K562 (cell line): Measurements from ENCODE around the gene CRACR2B. TPM values are rescaled to one million over a fixed set of nuclear protein-coding genes. Genes with fewer than 3 reads are reported as not detected.

Experiments used
- CXXC5 ChIP-seq: fragments of 250-450 bp; sonication (Bioruptor Pico); IDR thresholded peaks from 2 replicates; pipeline ENCODE4 v1.8.0; 2022; ENCODE audit warnings: inconsistent platforms, mild to moderate bottlenecking, moderate library complexity
- FOXK1 ChIP-seq: sonication (generic); formaldehyde crosslinking; IDR thresholded peaks from 2 replicates; pipeline ENCODE4 v1.8.0; 2022; ENCODE audit warnings: missing genetic modification reagents, mild to moderate bottlenecking, borderline replicate concordance
- HNRNPLL ChIP-seq: fragments of 200-400 bp; formaldehyde crosslinking; IDR thresholded peaks from 2 replicates; pipeline ENCODE4 v1.6.1; 2017; ENCODE audit warnings: low read length, low read depth, mild to moderate bottlenecking; ENCODE audit not compliant: poor library complexity, severe bottlenecking
- MAFG ChIP-seq: fragments of 450-650 bp; conservative IDR thresholded peaks from 2 replicates; pipeline ENCODE4 v1.6.1; 2016; ENCODE audit warnings: missing genetic modification characterization, missing compliant biosample characterization
- MECOM ChIP-seq: fragments of 250-450 bp; sonication (Bioruptor Pico); IDR thresholded peaks from 2 replicates; pipeline ENCODE4 v1.8.0; 2022; ENCODE audit warnings: inconsistent platforms
- MYBL2 ChIP-seq, 2 experiments: fragments of 450-650 bp in 1 of 2; sonication (generic) in 1 of 2; formaldehyde crosslinking in 1 of 2; IDR thresholded peaks; 2 replicates each; pipeline versions ENCODE4 v1.6.1 to v1.8.1; 2017 to 2022; ENCODE audit warnings: borderline replicate concordance in 1 of 2, inconsistent platforms in 1 of 2, low read depth in 1 of 2, mild to moderate bottlenecking in 1 of 2, missing genetic modification reagents in 1 of 2, moderate library complexity in 1 of 2
- MYNN ChIP-seq, 2 experiments: sonication (generic); formaldehyde crosslinking in 1 of 2; IDR thresholded peaks; 2 replicates each; pipeline versions ENCODE4 v1.5.0 to v1.6.1; 2016 to 2020; ENCODE audit warnings: antibody characterized with exemption in 1 of 2, missing genetic modification reagents in 1 of 2
- NFRKB ChIP-seq: fragments of 450-650 bp; IDR thresholded peaks from 2 replicates; pipeline ENCODE4 v1.6.1; 2016; ENCODE audit warnings: low read depth
- POLR2H ChIP-seq: IDR thresholded peaks from 2 replicates; pipeline ENCODE4 v1.6.1; 2016; ENCODE audit warnings: missing genetic modification characterization, low read depth, mild to moderate bottlenecking, control low read depth, missing compliant biosample characterization, moderate library complexity
- RBM15 ChIP-seq: fragments of 200-400 bp; formaldehyde crosslinking; IDR thresholded peaks from 2 replicates; pipeline ENCODE4 v1.6.1; 2018; ENCODE audit warnings: mild to moderate bottlenecking, low read length, moderate library complexity; ENCODE audit not compliant: insufficient read depth
- SMAD4 ChIP-seq: fragments of 250-450 bp; sonication (Bioruptor Pico); conservative IDR thresholded peaks from 2 replicates; pipeline ENCODE4 v1.8.0; 2021; ENCODE audit warnings: inconsistent platforms, mild to moderate bottlenecking, moderate library complexity
- TCF7L2 ChIP-seq: fragments of 150-350 bp; IDR thresholded peaks from 2 replicates; pipeline ENCODE4 v1.6.1; 2016; ENCODE audit warnings: low read depth, mild to moderate bottlenecking, low read length, moderate library complexity
- ZBTB7A ChIP-seq: IDR thresholded peaks from 2 replicates; pipeline ENCODE4 v1.6.1; 2011; ENCODE audit warnings: low read depth, mild to moderate bottlenecking, low read length, moderate library complexity, borderline replicate concordance; ENCODE audit not compliant: control insufficient read depth
- ZC3H11A ChIP-seq: IDR thresholded peaks from 2 replicates; pipeline ENCODE4 v1.6.1; 2012; ENCODE audit warnings: low read depth, low read length, improper control_type of control experiment
- ZZZ3 ChIP-seq: fragments of 450-650 bp; IDR thresholded peaks from 2 replicates; pipeline ENCODE4 v1.6.1; 2016; ENCODE audit warnings: antibody characterized with exemption, mild to moderate bottlenecking, moderate library complexity
- polyA plus RNA-seq, 8 experiments: library from polyadenylated mRNA; depleted of rRNA in 4 of 8; stranded (reverse) in 5 of 8; unstranded in 3 of 8; fragments of >200 nt; fragmentation: Nextera tagmentation in 2 of 8; fragmentation: Illumina TruSeq in 1 of 8; extraction: Ambion mirVana in 2 of 8; extraction: Trizol in 1 of 8; gene quantifications; 2 replicates each; pipeline versions ENCODE4 v1.2.1 to v1.2.3, GENCODE V29; 2011 to 2014; ENCODE audit warnings: inconsistent platforms in 1 of 8, missing spikeins in 1 of 8
- total RNA-seq, 7 experiments: library from RNA; depleted of rRNA in 6 of 7; stranded (reverse); fragments of >200 nt in 6 of 7; fragmentation: Illumina TruSeq in 2 of 7; extraction: Trizol in 2 of 7; gene quantifications; 2 replicates each; pipeline versions ENCODE4 v1.2.1 to v1.2.3, GENCODE V29; 2011 to 2021; ENCODE audit warnings: low replicate concordance in 1 of 7
- TF ChIP-seq, protein P1 (sequence below), 2 experiments: fragments of 450-650 bp in 1 of 2; sonication (generic) in 1 of 2; formaldehyde crosslinking in 1 of 2; IDR thresholded peaks in 1 of 2; conservative IDR thresholded peaks in 1 of 2; 2 replicates each; pipeline versions ENCODE4 v1.6.1 to v1.8.1; 2016 to 2023; ENCODE audit warnings: mild to moderate bottlenecking in 2 of 2, moderate library complexity in 2 of 2, inconsistent platforms in 1 of 2, missing genetic modification reagents in 1 of 2

Gene CRACR2B
- total and polyA plus RNA-seq, 9 of the 15 experiments (the other 6 are each of a cell fraction or from before 2014, with no cell fraction given), result 0.10 to 51.0 (median 6.0) TPM

DNA sequence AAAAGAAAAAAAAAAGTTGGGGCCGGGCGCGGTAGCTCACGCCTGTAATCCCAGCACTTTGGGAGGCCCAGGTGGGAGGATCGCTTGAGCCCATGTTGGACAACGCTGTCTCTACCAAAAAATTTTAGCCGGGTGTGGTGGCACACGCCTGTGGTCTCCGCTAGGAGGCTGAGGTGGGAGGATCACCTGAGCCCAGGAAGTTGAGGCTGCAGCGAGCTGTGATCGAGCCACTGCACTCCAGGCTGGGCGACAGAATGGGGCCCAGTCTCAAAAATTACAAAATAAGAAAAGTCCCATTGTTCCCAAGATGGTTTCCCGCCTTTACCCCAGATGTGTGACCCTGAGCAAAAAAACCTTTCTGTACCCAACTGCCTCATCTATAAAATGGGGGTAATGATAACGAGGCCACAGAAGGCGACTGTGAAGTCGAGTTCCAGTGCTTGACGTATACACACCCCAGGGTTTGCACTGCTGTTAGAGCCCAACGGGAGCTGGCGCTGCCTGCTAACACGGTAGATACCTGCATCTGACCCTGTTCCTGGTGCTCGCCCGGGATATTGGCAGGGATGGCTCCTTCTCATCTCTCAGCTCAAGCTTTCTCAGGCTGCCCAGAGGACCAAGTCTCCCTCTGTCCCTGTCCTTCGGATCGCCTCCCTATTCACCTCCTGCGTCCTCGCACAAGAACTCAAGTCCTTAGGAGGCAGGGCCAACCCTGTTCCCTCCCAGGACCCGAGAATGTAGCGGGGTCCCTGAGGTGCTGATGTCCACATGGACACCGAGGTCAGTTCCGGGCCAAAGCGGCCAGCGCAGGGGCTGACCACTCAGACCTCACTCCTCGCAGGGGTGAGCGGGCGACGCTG is 19.1 kb upstream of the CRACR2B start (continued):
- TF ChIP-seq MYNN (IDR thresholded peaks at IDR 0.05) (no peak), MYNN (CRISPR knock-in tag; IDR thresholded peaks at IDR 0.05) (no peak), CXXC5 (CRISPR knock-in tag) (peak; percentile 39; the same call in 1 of the 2 replicates), MAFG (no peak), ZC3H11A (no peak), ZBTB7A (peak; percentile 52; the same call in 1 of the 2 replicates), FOXK1 (CRISPR knock-in tag) (0 out of 2 replicates have a peak, but pooled peaks have one; percentile 56), NFRKB (0 out of 2 replicates have a peak, but pooled peaks have one; percentile 21), HNRNPLL (no peak), POLR2H (tag) (no peak), MYBL2 (IDR thresholded peaks at IDR 0.05; ENCODE audit: low read depth) (no peak), MYBL2 (CRISPR knock-in tag; IDR thresholded peaks at IDR 0.05; ENCODE audit: borderline replicate concordance) (no peak), TCF7L2 (no peak), SMAD4 (CRISPR knock-in tag) (0 out of 2 replicates have a peak, but pooled peaks have one; percentile 50), ZZZ3 (no peak), RBM15 (no peak), MECOM (CRISPR knock-in tag) (no peak)
- TF ChIP-seq, protein P1, sequence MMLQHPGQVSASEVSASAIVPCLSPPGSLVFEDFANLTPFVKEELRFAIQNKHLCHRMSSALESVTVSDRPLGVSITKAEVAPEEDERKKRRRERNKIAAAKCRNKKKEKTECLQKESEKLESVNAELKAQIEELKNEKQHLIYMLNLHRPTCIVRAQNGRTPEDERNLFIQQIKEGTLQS (IDR thresholded peaks at IDR 0.05), result no peak
- TF ChIP-seq, protein P1 (CRISPR knock-in tag; conservative IDR thresholded peaks at IDR 0.05), result peak; percentile 79
